DND-41 (cell line): ENCODE results near the gene HYAL1.

Experiments
- ATAC-seq: fragments of 200-7000 bp; cut with Tn5 transposase; 3 replicates; pipeline ENCODE4 v1.9.1; 2021; ENCODE audit warnings: low read depth; ENCODE audit not compliant: insufficient read depth
- DNase-seq: peaks from one replicate; pipeline ENCODE4 v3.0.0-alpha.2; 2020
- H2AFZ ChIP-seq: 2 replicates; pipeline ENCODE4 v1.6.0; 2012; ENCODE audit warnings: low read depth, low read length
- H3K27ac ChIP-seq: 2 replicates; pipeline ENCODE4 v1.5.1; 2012; ENCODE audit warnings: low read length, inconsistent platforms
- H3K27me3 ChIP-seq: fragments of 200-600 bp; sonication (generic); 2 replicates; pipeline ENCODE4 v1.6.0; 2012; ENCODE audit warnings: low read length, mild to moderate bottlenecking, inconsistent platforms; ENCODE audit not compliant: insufficient read depth, poor library complexity
- H3K36me3 ChIP-seq: 2 replicates; pipeline ENCODE4 v1.5.1; 2012; ENCODE audit warnings: low read length, inconsistent platforms; ENCODE audit not compliant: insufficient read depth
- H3K4me1 ChIP-seq: 2 replicates; pipeline ENCODE4 v1.5.1; 2012; ENCODE audit warnings: mild to moderate bottlenecking, low read length; ENCODE audit not compliant: insufficient read depth
- H3K4me2 ChIP-seq: 2 replicates; pipeline ENCODE4 v1.6.0; 2012; ENCODE audit warnings: mild to moderate bottlenecking, moderate library complexity, low read length, inconsistent platforms; ENCODE audit not compliant: insufficient read depth
- H3K4me3 ChIP-seq, 2 experiments: fragments of 200-600 bp in 1 of 2; shearing (Covaris generic) in 1 of 2; 2 replicates each; pipeline ENCODE4 v1.5.1; 2012 to 2016; ENCODE audit warnings: inconsistent platforms in 2 of 2, low read length in 2 of 2, mild to moderate bottlenecking in 2 of 2, low read depth in 1 of 2, moderate library complexity in 1 of 2
- H3K79me2 ChIP-seq: 2 replicates; pipeline ENCODE4 v1.6.0; 2012; ENCODE audit warnings: low read length, inconsistent platforms; ENCODE audit not compliant: insufficient read depth
- H3K9ac ChIP-seq: 2 replicates; pipeline ENCODE4 v1.6.0; 2012; ENCODE audit warnings: low read depth, mild to moderate bottlenecking, inconsistent platforms, low read length, moderate library complexity
- H3K9me3 ChIP-seq: 2 replicates; pipeline ENCODE4 v1.5.1; 2012; ENCODE audit warnings: low read length, moderate library complexity, mild to moderate bottlenecking, inconsistent platforms; ENCODE audit not compliant: insufficient read depth, severe bottlenecking
- H4K20me1 ChIP-seq: 2 replicates; pipeline ENCODE4 v1.6.0; 2012; ENCODE audit warnings: low read length; ENCODE audit not compliant: insufficient read depth
- EZH2 ChIP-seq: IDR thresholded peaks from 3 replicates; pipeline ENCODE4 v1.6.1; 2012; ENCODE audit warnings: borderline replicate concordance, low read depth, mild to moderate bottlenecking, moderate library complexity, low read length, inconsistent platforms; ENCODE audit not compliant: severe bottlenecking
- TF ChIP-seq, protein P1 (sequence below): IDR thresholded peaks from 2 replicates; pipeline ENCODE4 v1.5.1; 2012; ENCODE audit warnings: borderline replicate concordance, low read length, moderate library complexity, mild to moderate bottlenecking; ENCODE audit not compliant: poor library complexity, severe bottlenecking; ENCODE audit errors: extremely low read depth

The HYAL1 gene

DNA sequence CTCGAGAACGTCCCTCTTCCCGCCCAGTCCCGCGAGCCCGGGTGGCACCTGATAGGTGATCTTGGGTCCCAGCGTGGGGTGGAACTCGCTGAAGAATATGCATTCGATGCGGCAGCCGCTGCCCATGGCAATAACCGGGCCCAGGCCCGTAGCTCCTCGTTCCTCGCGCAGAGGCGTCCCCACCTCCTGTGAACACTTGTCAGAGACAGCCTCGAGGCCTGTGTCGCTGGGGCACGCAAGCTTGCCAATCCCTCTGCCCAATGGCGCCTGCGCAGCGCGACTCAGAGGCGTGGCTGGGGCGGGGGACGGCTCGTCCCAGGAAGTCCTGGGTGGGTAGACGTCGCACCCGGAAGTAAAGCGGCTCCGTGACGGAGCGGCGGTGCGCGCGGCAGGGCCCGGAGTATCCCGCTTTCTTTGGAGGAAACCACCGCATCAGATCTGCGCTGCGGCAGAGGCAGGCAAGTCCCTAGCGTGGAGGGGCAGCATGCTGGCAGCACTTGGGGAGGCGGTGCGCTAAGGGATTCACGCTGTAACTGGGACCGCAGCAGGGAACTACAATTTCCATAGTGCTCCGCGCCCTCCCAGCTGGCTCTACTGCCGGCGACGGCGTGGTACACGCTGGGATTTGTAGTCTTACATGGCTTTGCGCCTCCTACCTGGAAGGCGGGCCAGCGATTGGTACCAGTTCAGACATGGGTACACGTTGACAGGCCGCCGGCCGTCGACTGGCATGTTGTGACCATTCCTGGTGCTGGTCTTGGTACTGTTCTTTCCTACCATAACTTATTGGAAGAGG is 47.4 kb upstream of the HYAL1 start, which contains the start of the genes CYB561D2 and NPRL2:
TSS of gene CYB561D2 (plus strand) at position 336 of the 796 bp plus-strand sequence. CDS start 572 bp downstream, outside the sequence.
TSS of gene NPRL2 (minus strand) at position 249 of the 796 bp plus-strand sequence. CDS start at position 126, 123 bp downstream.
- Histone ChIP-seq H4K20me1 (peaks cover 29% of the 10 kb centered on the region), H3K27me3 (no peaks in the 10 kb centered on the region), H3K36me3 (peaks cover 58% of the 10 kb centered on the region), H3K4me1 (peaks cover 42% of the 10 kb centered on the region), H3K4me3 (peak within 1 kb of the TSS; percentile 26 to 76), H3K27ac (peak within 1 kb of the TSS; percentile 93), H2AFZ (peak within 1 kb of the TSS; percentile 90), H3K4me2 (peak within 1 kb of the TSS; percentile 89), H3K9ac (peak within 1 kb of the TSS; percentile 61), H3K9me3 (no peaks in the 10 kb centered on the region), H3K79me2 (peaks cover 51% of the 10 kb centered on the region)
- TF ChIP-seq, protein P1, sequence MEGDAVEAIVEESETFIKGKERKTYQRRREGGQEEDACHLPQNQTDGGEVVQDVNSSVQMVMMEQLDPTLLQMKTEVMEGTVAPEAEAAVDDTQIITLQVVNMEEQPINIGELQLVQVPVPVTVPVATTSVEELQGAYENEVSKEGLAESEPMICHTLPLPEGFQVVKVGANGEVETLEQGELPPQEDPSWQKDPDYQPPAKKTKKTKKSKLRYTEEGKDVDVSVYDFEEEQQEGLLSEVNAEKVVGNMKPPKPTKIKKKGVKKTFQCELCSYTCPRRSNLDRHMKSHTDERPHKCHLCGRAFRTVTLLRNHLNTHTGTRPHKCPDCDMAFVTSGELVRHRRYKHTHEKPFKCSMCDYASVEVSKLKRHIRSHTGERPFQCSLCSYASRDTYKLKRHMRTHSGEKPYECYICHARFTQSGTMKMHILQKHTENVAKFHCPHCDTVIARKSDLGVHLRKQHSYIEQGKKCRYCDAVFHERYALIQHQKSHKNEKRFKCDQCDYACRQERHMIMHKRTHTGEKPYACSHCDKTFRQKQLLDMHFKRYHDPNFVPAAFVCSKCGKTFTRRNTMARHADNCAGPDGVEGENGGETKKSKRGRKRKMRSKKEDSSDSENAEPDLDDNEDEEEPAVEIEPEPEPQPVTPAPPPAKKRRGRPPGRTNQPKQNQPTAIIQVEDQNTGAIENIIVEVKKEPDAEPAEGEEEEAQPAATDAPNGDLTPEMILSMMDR, result no peak
- TF ChIP-seq EZH2, result no peak
- ATAC-seq (peak; percentile 89), DNase-seq (peak; percentile 99)

DNA sequence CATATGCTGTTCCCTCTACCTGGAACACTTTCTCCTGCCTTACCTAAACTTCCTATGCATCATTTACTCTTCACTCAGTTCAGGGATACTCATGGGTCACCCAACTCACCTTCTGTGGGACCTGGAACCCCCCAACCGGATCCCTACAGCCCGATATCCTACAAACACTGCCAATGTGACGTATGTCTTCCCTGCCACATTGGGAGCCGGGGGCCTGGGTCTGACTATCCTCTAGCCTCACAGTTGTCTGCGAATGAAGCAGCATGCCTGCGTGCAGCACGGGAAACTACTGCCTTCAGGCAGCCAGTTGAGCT is 46.8 kb upstream of the HYAL1 start:
- Histone ChIP-seq H3K4me1 (peaks cover 37% of the 10 kb centered on the region), H3K4me3 (peak overlapping the region; percentile 26 to 76), H3K9ac (peak overlapping the region; percentile 61), H2AFZ (peak overlapping the region; percentile 90), H3K27me3 (no peaks in the 10 kb centered on the region), H3K4me2 (peak overlapping the region; percentile 89), H3K36me3 (peaks cover 53% of the 10 kb centered on the region), H3K27ac (peak overlapping the region; percentile 93), H3K79me2 (peaks cover 45% of the 10 kb centered on the region), H3K9me3 (no peaks in the 10 kb centered on the region), H4K20me1 (peaks cover 24% of the 10 kb centered on the region)
- no peak for ATAC-seq
- no peak for DNase-seq
- TF ChIP-seq EZH2, result no peak
- TF ChIP-seq, protein P1, result no peak

DNA sequence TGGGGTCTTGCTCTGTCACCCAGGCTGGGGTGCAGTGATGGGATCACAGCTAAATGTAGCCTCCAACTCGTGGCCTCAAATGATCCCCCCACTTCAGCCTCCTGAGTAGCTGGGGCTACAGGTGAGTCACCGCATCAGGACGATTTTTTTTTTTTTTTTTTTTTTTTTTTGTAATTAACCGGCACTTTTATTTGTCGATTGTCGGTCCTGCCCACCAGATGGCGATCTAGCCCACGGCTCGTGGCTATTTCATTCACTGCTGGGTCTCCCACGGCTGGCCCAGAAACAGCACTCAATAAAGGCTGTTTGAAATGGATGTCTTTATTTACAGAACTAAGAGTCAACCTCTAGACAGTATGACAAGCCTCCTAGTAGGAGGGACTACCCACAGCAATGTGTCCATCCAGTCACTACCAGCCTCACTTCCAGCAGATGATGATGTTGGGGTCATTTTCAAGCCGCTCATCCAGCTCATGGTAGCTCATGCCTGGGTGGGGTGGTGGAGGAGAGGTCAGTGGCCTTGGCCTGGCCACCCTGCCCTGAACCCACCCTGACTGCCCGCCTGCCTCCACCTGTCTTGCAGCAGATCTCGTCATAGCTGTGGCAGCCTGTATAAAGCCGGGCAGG is 43.9 kb upstream of the HYAL1 start:
- Histone ChIP-seq H3K27ac (no peak overlapping the region), H4K20me1 (peaks cover 12% of the 10 kb centered on the region), H3K9ac (no peak overlapping the region), H3K27me3 (no peaks in the 10 kb centered on the region), H2AFZ (no peak overlapping the region), H3K36me3 (peaks cover 27% of the 10 kb centered on the region), H3K4me1 (peaks cover 37% of the 10 kb centered on the region), H3K4me2 (no peak overlapping the region), H3K4me3 (no peak overlapping the region), H3K9me3 (no peaks in the 10 kb centered on the region), H3K79me2 (peaks cover 33% of the 10 kb centered on the region)
- ATAC-seq (no peak), DNase-seq (peak; percentile 73)
- TF ChIP-seq, protein P1, result peak; percentile 67
- no peak for TF ChIP-seq EZH2
